ENCODE data around the gene RNF182.
"Not testable (repeated sequence)": the region's sequence is repeated elsewhere in the genome, so short reads cannot be mapped to it uniquely, and the experiment has no call there.

RNF182 gene

DNA sequence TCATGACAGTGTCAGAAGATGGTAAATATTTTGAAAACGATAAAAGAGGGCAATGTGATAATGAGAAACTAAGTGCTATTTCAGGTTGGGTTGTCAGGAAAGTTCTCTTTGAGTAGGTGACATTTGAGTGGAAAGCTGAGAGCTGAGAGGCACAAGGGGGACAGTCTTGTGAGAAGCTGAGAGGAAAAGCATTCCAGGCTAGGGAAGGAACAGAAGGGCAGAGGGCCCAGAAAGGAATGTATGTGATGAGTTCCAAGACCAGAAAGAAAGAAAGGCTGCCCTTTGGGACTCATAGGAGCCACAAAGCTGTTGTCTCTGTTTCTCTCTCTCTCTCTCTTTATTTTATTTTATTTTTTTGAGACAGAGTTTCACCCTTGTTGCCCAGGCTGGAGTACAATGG lies 7.6 kb upstream of the RNF182 start:
- no peak for DNase-seq (ENCODE audit: low spot score)

DNA sequence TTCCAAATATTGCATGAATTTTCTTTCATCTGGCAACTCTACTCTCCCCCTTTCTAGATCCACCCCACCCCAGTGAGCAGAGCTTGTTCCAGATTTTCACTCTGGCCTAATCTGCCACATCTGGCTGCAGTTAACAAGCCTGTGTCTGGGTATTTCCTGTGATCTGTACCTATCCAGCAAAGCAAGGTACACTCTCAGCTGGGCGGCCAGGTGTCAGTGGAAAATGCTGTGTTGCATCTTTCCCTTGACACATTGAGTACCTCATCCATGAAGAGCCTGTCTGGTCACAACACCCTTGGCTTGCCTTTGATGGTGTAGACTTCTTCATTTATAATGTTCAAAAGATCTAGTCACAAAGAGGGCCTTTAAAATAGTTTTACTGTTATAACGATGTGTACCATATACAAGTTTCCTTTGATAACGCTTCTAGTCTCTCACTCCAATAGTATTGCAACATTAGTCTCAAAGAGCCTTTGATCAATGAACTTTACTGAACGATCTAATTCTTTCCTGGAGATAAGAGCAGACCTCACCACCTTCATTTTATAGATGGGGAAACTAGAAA lies 6.0 kb upstream of the RNF182 start:
- no peak for DNase-seq (ENCODE audit: low spot score)

DNA sequence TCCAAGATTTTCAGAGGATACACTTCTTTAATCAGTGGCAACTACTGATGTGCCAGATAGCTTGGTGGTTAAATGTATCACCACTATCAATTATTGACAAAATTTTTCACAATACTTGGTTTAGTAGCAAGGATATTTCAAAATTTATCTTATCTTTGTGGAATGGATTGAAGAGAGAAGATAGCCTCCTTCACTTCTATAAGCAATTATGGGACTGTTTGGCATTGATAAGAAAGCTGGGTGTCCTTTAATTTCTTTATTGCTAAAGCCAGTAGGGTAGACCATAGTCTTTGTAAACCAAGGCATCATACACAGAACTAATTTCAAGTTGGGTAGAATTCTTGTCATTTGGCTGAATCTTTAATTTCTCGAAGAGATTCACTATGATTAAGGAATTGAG lies 4.9 kb upstream of the RNF182 start:
- no peak for DNase-seq (ENCODE audit: low spot score)

DNA sequence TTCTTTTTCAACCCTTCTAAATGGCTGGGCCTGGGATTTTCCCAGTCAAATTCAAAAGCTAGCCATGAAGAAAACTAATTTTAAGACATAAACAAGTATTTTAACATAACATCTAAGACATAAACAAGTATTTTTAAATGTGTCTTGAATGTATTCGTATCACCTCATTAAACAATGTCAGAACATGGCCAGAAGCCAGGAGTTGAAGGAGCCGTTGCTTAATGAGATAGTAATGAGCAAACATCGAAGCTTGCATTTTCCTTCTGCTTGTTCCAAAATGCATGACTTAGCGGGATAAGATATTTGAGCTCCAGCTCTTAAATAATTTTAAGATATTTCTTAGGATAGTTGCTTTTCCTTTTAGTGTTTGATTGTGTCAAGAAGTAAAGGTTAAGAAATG lies 4.2 kb upstream of the RNF182 start:
- no peak for DNase-seq (ENCODE audit: low spot score)

DNA sequence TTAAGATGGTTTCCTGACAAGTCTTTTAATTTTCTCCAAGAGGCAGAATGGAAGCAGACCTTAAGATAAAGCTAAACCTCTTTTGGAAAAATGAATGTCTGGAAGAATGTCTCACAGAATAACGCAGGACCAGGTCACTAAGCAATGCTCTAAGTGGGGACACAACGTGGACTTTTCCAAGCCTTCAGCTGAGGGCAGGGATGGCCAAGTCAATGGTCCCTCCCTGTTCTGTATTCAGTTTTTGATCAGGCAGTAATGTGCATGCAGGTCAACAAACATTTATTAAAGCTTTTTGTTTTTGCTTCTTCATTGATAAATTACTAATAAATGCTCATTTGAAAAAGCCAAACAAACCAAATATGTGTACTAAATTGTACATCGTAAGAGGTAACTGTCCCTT lies 2.0 kb upstream of the RNF182 start:
- DNase-seq (ENCODE audit: low spot score) = no peak

DNA sequence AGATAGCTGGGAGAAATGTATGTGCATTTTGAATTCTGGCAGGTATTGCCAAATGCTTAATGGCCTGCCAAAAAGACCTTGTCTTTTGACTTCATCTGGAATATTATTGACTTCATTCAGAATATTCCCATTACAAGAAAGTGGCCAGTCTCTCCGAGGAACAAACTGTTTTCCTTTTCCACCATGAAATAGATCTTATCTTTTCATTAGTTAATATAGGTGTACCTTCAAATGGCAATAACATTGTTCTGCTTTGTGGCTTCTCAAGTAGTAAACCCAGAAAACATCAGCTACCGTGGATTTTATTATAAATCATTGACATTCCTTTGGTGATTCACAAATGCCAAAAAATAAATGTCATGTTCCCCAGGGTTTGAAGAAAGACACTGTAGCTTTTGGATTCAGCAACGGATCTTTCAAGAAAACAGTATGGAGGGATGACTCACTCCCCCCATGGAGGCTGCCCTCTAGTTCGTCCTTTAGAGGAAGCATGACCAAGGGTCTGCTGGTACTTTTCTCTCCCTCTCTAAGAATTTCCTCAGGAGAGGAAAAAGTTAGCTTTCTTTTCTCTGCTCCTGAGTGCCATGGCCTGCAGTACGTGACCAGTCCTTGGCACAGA lies 1.1 kb upstream of the RNF182 start:
- DNase-seq (ENCODE audit: low spot score) = no peak

DNA sequence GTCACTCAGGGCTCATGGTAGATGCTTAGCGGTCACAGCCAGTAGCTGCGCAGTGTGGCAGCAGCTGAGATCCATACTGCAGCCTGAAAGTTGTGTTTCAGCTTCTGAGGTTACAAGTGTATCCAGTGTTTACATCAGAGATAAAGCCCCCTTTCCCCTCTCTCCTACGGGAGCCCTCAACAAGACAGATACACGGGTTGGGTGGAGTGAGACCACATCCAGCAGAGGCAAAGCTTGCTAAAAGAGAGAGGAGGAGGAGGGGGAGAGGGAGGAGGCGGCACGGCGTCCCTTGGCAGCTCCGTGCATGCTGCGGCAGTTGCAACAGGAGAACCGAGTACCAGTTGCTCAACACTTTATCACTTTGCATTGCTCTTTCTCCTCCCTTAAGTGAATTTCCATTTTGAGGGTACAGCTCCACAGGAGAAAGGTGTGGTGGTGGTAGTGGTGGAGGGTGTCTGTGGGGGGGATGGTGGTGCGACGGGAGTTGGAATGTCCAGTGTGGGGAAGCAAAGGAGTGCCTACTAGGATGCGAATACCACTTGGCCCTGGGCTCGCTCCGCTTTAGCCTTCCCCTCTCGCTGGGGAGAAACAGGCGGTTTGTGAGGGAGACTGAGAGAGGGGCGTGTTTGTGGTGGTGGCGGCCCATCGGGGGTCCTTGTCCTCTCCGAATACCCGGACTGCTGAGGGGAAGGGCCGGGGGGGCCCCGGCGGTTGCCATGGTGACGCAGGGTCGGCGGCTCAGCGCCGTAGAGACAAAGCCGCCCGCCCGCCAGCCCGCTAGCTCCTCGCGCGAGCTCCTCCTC lies 405 bp upstream of the RNF182 start:
- DNase-seq (ENCODE audit: low spot score) = no peak

DNA sequence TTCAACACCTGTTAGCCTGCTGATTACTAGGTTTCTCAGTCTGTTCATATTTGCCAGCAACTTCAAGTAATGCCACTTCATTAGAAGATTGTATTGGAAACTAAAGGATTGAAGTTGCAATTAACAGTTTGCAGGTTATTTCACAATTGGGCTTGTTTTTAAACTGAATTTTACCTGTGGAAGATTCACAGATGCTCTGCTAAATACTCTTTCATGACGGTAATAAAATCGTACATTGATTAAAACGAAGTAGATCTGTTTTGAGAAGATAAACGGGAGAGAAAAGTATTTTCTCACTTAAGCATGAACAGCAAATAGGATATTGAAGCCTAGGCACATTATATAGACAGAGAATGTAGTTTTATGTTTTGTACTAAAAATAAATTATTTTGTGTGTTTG lies 1.6 kb downstream of the RNF182 start:
- no peak for DNase-seq (ENCODE audit: low spot score)

DNA sequence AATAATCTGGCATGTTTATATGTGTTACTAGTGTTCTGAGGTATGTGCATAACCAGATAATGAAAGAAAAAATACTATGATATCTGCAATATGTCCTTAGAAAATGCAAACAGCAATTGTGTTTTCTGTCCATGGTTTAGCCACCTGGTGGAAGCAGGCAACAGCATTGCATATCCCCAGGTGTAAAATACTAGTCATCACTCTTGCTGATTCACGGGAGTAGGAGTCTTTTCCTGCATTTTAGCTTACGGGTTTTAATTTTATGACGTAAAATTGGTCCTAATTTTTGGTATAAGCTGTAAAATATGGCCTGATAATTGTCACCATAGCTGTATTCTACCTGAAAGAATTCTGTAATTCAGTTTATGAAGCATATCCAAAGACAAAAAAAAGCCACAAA lies 2.5 kb downstream of the RNF182 start:
- DNase-seq (ENCODE audit: low spot score) = no peak

DNA sequence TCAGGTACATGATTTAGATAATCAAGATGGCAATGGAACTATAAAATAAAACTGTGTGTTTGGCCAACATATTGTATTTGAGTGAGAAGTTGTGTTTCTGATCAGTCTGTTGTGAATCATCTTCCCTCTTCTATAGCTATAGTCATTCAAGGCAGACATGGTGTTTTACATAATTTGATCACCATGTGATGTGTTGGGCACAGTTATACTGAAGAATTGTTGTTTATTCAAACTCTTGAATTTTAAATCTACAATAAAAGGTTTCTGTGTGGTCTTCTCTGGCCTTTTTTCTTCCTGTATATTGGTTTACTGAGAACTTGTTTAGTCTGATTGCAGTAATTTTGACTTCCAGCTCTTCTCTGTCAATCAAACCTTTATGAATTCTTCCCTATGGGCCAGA lies 4.4 kb downstream of the RNF182 start:
- DNase-seq (ENCODE audit: low spot score) = no peak

DNA sequence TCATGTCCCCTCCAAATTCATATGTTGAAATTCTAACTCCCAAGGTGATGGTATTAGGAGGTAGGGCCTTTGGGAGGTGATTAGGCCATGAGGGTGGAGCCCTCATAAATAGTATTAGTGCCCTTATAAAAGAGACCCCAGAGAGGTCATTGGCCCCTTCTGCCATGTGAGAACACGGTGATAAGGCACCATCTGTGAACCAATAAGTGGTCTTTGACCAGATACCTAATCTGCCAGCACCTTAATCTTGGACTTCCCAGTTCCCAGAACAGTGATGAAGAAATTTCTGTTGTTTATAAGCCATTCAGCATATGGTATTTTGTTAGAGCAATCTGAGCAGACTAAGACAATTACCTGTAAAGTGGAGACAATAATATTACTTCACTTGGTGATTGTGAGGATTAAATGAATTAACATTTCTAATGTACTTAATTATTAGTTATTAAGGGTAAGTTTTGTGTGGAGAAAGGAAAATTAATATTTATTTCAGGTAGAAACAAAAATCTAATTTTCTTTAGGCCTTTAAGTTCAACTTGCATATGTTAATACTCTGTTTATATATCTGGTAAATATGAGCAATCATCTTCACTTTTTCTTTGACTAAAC lies 7.1 kb downstream of the RNF182 start:
- DNase-seq (ENCODE audit: low spot score) = no peak

DNA sequence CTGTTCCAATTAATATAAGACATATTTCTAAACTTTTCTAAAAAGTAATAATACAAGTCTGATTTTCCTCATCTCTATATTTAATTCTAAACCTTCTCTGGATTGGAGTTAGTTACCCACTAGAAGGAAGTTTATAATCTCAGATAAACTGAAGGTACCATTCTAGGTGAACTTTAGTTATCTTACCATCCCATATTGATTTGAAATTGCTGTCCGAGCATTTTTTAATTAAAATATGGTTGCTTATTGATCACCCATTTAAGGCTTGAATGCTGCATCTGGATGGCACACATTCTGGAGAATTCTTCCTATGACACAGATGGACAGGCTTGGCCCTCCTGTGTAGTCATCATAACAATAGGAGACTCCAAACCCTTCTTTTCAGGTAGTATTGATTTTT lies 8.0 kb downstream of the RNF182 start:
- DNase-seq (ENCODE audit: low spot score) = no peak

DNA sequence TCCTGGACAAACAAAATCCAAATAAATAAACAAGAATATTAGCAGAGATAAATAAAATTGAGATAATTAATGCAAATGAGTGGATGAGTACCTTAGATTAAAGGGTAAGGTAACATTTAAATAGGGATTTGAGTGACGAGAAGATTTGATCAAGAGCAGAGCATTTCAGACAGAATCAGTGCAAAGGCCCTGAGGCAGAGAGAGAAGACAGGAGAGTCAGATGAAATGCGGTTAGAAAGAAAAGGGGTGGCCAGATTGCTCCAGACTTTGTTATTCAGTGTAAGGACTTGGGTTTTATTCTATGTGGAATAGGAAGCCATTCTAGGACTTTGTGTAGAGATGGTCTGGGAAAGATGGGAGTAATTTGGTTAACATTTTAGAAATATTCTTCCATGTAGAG lies 10.0 kb downstream of the RNF182 start:
- DNase-seq (ENCODE audit: low spot score) = no peak

DNA sequence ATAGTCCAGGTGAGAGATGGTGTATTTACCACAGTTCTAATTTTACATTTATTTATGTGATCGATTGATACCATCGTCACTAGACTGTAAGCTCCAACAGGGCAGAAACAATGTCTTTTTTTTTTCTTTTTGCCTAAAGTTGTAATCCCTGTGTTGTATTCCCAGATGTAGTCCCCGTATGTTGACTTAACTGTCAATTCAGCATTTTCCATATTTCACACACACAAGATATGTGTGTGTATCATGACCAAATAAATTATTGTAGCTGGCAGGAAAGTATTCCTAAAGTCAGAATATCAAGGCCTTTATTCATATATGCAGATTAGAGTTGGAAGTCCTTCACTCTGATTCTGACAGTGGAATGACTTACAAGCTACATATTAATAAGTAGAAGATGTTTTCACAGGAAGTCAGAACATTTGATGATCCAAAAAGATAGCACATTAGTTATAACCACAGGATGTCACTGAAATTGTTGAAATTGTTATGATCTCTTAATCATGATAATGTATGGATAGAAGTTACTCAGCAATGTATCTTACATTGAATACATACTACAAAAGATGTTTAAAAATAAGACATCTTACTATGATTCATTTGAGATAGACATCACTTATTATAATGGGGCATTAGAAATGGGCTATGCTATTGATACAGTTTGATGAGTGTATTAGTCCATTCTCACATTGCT lies 10.6 kb downstream of the RNF182 start:
- DNase-seq (ENCODE audit: low spot score) = no peak

DNA sequence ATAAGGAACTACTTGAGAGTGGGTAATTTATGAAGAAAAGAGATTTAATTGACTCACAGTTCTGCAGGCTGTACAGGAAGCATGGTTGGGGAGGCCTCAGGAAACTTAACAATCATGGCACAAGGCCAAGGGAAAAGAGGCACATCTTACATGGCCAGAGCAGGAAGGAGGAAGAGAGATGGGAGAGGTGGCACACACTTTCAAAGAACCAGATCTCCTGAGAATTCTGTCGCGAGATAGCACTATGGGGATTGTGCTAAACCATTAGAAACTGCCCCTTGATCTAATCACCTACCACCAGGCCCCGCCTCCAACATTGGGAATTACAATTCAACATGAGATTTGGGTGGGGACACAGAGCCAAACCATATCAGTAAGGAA lies 11.1 kb downstream of the RNF182 start:
- not testable (repeated sequence) for DNase-seq (ENCODE audit: low spot score)

DNA sequence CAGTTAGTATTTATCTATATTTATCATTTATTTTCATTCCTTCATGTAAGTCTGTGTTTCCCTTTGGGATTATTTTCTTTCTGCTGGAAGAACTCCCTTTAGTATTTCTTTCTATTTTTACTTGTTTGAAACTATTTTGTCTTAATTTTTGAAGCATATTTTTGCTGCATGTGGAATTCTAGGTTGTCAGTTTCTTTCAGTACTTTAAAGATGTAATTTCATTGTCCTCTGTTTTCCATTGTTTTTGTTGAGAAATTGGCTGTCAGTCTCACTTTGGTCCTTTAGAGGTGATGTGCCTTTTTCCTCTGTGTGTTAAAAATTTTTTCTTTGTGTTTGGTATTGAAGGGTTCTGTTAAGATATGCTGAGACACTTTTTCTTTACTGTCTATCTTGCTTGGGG lies 17.1 kb downstream of the RNF182 start:
- no peak for DNase-seq (ENCODE audit: low spot score)

DNA sequence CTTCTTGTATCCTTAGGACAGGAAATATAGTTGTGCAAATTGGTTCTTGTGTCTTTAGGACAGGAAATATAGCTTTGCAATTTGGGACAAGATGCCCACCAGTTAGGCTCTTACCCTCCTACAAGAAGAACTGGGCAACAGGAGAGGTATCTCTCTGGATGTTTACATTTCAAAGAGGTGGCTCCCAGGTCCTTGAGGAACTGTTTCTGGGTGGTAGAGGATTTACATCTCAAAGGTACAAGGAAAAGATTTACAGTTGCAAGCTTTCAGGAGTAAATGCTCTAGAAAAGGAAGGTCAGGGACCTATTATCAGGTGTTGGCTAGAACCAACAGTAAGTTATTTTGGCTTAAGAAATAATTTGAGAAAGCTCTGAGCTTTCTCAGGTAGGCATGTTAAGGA lies 19.2 kb downstream of the RNF182 start:
- DNase-seq (ENCODE audit: low spot score) = no peak

DNA sequence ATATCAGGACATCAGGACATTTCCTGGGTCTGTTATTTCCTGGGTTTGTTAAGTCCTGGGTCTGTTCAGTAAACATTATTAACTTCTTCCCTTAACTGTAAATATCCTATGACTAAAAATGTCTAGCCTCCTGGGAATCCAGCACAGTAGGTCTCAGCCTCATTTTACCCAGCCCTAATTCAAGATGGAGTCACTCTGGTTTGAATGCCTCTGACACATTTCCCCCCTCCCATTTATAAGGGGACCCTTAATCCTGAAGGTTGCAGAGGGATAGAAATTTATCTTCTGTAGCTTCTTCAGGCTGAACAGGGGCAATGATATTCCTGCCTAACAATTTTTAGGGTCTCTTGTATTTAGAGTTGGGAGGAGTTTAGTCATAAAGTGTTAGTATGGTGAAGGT lies 21.8 kb downstream of the RNF182 start:
- DNase-seq (ENCODE audit: low spot score) = no peak

DNA sequence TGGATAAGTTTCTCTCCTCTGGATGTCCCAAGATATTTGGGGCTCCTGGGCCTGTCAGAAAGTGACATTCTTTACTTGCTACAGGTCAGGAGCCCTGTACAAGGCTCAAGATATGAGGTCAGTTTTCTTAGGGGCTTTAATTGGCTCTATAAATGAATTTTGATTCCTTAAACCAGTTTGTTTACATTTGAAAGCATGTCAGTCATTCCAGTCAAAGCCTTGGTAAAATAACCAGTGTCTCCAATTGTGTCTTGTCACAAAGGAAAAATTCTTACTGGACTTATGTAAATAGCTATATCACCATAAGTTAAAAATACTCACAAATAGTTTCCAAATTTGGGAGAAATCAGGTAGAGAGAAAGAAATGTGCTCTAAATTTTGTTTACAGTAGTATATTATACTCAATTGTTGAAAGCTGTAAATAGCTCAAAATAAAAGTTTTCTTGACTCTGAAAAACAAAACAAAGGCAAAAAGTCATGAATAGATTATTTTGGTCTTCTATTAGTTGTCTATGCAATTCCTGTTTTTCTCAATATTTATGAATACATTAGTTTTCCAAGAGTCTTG lies 22.9 kb downstream of the RNF182 start:
- no peak for DNase-seq (ENCODE audit: low spot score)

DNA sequence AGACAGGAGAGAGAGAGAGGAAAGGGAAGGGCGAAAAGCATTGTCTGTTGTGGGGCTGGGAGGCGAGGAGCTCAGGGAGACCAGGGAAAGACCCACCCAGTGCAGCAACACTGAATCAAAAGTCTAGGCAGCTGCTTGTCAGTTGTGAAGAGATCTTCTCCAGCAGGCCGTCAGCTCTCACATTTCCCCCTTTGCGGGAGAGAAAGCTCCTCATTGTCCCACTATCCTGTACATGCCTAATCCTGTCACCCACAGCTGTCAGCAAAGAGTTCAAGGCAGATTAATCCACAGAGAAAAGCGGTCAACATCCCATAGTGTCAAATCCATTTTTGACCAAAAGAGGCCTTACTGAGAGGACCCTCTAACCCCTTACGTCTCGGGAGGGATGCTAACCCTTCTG lies 27.3 kb downstream of the RNF182 start:
- no peak for DNase-seq (ENCODE audit: low spot score)

DNA sequence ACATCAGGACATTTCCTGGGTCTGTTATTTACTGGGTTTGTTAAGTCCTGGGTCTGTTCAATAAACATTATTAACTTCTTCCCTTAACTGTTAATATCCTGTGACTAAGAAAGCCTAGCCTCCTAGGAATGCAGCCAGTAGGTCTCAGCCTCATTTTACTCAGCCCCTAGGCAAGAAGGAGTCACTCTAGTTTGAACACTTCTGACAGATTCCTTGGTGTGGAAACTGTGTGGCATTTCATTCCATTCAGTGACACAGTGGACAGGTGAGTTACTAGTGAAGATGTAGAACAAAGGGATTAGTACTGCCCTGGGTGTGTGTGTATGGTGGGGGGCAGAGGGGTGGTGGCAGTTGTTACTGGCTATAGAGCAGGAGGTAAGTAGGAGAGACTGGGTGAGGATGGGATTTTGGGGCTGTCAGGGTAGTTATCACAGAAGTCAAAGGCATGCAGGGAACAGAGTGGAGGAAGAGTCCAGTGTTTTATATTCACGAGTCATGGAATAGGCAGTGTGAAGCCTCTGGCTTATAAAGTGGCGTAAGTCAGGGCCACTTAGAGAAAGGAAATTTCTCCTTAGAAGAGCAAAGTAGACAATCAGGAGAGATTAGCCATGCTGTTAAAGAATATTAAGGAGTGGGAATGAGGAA lies 28.4 kb downstream of the RNF182 start:
- DNase-seq (ENCODE audit: low spot score) = no peak

DNA sequence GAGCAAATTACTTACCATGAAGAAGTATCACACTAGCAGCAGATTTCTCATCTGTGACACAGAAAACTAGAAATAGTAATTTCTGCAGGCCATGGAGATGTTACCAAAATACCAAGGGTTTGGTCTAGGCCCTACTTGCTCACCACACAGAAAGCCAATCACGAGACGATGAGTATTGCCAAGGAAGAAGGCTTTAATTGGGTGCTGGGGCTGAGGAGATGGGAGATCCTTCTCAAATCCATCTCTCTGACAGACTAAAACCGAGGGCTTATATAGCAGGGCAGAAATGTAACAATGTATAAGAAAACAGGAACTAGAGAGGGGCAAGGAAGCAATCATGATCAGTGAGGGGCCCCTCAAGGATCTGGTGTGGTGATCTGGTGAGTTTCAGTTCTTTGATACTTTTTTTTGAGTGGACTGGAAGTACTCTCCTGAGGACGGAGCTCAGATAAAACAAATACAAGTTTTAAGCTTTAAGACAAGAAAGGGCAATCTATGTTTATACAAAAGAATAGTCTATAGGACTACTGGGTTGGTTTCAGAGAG lies 40.9 kb downstream of the RNF182 start:
- DNase-seq (ENCODE audit: low spot score) = no peak

Data from pons (tissue), 1 donor.